Measurements from ENCODE around the gene SLC8A2.
"Not testable (repeated sequence)": the region's sequence is repeated elsewhere in the genome, so short reads cannot be mapped to it uniquely, and the experiment has no call there.

SLC8A2 gene

GRCh38 chr19:47405197-47405550 is 66.5 kb downstream of the SLC8A2 start:
- DNase-seq = no peak

GRCh38 chr19:47404334-47405196 is 67.1 kb downstream of the SLC8A2 start:
- no peak for DNase-seq

- DNase-seq = no peak
Measured at GRCh38 chr19:47402504-47402903, 69.2 kb downstream of the SLC8A2 start.

- no peak for DNase-seq
Measured at GRCh38 chr19:47398707-47399597, 72.7 kb downstream of the SLC8A2 start.

GRCh38 chr19:47391510-47392223 is 80.0 kb downstream of the SLC8A2 start:
- DNase-seq = peak; percentile 87

- no peak for DNase-seq
Measured at GRCh38 chr19:47390533-47391488, 80.9 kb downstream of the SLC8A2 start.

- DNase-seq = no peak
Measured at GRCh38 chr19:47389150-47389556, 82.5 kb downstream of the SLC8A2 start.

- DNase-seq = not testable (repeated sequence)
Measured at GRCh38 chr19:47388721-47389120, 83.0 kb downstream of the SLC8A2 start.

GRCh38 chr19:47387623-47388022 is 84.1 kb downstream of the SLC8A2 start:
- not testable (repeated sequence) for DNase-seq

- DNase-seq = not testable (repeated sequence)
Measured at GRCh38 chr19:47386582-47386981, 85.1 kb downstream of the SLC8A2 start.

- DNase-seq = not testable (repeated sequence)
Measured at GRCh38 chr19:47384533-47384932, 87.2 kb downstream of the SLC8A2 start.

GRCh38 chr19:47383890-47384289 is 87.8 kb downstream of the SLC8A2 start:
- not testable (repeated sequence) for DNase-seq

GRCh38 chr19:47381653-47382279 is 89.9 kb downstream of the SLC8A2 start:
- DNase-seq = no peak

GRCh38 chr19:47381121-47381520 is 90.6 kb downstream of the SLC8A2 start:
- no peak for DNase-seq

- no peak for DNase-seq
Measured at GRCh38 chr19:47380559-47380958, 91.1 kb downstream of the SLC8A2 start.

- DNase-seq = no peak
Measured at GRCh38 chr19:47379381-47379938, 92.2 kb downstream of the SLC8A2 start.

GRCh38 chr19:47378246-47378645 is 93.4 kb downstream of the SLC8A2 start:
- DNase-seq = no peak
